Fibroblast of skin of left biceps (primary cell): Measurements from ENCODE around the gene SMCO2.

ENCODE experiments used
- DNase-seq, 2 experiments: peaks; one replicate each; pipeline ENCODE4 v3.0.0-alpha.2; 2013; ENCODE audit warnings: low read depth in 2 of 2

The SMCO2 gene

DNA sequence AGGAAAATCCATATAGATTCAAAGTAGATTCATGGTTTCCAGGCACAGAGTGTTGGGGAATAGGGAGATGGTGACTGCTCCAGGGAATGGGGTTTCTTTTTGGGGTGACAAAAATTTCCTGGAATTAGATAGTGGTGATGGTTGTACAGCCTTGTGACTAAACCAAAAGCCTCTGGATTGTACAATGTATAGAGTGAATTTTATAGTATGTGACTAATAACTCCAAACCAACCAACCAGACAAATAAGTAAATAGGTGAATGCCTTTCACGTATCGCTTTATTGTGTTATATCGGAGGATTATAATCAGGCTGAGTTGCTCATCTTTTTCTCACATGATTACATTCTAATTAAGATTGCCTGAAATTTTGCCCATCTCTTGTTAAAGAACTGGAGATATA is 52.8 kb downstream of the SMCO2 start:
- DNase-seq: no peak

DNA sequence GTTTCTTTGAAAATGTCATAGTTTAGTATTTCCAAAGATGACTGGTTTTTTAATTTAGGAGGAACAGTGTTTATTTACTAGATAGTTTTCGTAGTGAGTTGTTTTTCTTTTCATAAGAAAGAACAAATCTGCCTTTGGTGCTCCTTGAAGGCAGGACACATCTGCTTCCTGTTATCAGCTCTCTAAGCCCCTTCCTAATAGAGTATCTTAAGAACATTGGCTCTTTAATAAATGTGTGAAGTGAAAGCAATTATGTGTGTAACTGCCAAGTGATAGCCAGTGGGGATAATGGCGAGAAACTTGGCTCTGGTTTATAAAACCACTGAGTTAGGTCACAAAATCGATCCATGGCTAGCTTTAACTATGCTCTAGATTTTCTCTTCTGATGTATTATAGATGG is 54.0 kb downstream of the SMCO2 start:
- no peak for DNase-seq

DNA sequence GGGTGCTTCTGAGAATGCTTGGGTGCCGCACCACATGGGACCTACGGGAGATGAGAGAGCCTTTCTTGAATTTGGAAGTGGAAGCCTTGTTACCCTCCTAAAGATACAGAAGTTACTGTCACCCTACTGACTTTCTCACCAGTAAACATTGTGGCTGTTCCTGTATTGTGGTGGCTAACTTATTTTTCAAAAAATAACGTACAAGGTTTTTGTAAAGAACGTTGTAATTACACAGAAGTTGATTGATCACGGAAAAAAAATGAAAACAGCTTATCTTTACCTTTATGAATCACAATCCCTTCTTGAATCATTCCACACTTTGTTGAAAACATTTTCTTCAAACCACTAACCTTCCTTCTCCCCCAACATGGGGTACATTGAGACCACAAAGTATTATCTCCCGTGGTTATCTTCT is 55.5 kb downstream of the SMCO2 start:
- no peak for DNase-seq

DNA sequence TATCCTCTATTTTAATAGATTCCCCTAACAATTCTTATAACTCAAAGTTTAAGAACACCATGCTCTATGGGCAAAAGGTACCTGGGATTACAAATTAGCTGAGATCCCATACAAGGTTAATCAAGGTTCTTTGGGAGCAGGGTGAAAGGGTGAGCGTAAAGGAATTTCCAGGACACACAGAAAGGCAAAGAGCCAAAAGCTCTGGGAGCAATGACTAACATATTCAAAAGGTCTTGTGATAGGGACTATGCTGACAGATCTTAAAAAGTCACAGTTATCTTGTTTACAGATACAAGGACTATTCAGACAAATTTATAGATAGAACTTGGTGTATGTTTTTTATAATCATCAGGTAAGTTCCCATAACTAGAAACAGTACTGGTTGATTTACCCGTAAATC is 58.0 kb downstream of the SMCO2 start:
- no peak for DNase-seq

DNA sequence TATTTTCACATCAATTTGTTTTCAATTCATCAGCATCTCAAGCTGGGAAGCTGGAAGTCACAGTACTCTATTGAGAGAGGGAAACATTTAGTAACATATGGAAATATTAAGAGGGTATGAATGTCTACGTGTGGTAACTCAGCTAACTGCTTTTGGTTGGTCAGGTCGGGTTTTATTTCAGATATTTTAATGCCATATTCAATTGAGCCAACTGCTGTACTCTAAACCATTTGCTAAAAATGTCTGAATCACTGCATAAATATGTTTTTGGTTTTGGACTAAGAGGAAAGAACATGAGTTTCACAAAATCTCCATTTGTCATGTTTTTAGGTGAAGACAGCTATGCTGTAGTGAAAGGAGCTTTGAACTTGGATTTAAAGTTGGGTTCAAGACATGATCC is 58.6 kb downstream of the SMCO2 start:
- peak; percentile 91 to 93 for DNase-seq

DNA sequence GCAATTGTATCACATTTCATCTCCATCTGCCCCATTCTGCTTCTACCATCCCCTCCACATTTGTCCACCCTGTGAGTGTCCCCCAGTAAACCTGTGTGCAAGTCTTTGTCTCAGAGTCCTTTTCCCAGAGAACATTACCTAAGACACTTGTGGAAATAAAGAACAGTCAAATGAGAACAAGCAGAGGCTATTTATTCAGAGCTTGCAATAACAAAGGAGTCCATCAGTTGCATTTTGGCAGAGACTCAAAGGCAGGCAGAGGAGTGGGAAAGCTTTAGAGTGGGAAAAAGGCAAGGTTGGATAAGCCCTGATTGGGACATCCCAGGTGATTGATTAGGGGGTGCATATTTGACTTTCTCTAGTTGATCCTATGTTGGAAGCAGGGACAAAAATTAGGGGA is 59.2 kb downstream of the SMCO2 start:
- DNase-seq: no peak

DNA sequence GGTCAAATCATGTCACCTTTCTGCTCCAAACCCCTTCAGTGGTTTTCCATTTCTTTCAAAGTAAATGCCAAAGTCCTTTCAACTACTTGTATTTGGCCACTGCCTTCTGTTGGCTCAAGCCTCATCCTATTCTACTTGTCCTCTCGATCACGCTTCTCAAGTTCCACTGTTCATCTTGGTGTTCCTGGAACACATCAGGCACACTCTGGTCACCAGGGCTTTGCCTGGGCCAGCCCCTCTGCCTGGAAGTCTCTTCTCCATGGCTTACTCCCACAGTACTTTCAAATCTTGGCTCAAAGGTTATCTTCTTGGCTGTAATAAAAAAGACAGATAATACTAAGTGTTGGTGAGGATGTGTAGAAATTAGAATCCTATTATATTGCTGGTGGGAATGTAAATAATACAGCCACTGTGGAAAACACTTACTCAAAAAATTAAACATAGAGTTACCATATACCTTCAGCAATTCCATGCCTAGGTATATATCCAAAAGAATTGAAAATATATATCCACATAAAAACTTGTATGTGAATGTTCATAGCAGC is 60.2 kb downstream of the SMCO2 start:
- DNase-seq: no peak

DNA sequence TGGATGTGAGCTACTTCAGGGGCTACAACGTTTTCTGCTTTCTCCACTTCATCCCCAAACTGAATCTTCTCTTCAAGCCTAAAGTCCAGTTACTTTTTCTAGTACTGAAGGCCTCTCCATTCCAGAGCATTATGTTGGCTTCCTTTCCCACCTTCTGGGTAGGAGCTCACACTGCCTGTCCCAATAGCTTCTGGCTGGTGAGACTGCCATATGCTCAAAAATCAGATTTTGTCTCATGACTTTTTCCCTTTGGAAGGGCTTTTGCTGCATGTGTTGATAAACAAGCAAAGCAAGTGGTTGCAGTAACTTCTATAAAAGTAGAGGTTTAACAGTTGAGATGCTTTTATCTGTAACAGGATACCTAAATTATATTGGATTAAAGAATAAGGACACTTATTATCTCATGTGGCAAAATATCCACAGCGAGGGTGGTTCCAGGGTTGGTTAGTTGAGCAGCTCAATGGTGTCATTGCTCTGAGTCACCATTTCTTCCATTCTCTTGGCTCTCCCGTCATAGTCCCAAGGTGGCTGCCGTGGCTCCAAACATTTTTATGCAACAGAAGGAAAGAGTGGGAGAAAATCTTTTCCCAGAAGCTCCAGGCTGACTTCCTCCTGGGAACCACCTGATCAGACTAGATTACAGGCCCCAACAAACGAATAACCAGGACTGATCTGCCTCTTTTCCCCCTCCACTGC is 62.3 kb downstream of the SMCO2 start:
- DNase-seq: no peak

DNA sequence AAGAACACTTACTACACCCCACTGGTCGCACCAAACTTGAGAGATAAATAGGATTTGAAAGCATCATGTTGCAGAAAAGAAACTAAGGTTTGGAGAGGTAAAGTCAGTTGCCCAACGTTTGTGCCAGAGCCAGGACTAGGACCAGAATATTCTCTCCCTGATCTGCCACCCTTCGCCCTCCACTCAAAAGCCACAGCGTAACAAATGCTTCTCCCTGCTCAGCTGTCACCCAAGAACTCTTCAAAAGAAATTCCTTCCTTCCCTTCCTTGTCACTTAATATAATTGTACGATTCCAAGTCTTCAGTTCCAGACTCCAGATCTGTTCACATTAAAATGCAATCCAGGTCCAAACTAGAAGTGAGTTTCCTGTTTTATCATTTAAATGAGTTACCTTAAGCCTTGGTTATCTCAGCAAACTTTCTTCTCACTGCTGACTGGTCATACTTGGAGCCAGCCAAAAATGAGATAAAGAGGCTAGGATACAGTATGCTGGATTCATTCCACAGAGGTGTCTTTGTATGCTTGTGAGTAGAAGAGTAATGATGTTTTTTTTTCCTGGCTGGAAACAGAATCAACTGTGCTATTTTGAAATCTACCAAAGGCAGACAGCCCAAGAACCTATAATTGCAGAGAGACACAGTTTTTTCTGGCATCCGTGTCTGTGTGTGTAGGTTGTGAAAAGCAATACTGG is 64.6 kb downstream of the SMCO2 start:
- peak; percentile 48 to 49 for DNase-seq

DNA sequence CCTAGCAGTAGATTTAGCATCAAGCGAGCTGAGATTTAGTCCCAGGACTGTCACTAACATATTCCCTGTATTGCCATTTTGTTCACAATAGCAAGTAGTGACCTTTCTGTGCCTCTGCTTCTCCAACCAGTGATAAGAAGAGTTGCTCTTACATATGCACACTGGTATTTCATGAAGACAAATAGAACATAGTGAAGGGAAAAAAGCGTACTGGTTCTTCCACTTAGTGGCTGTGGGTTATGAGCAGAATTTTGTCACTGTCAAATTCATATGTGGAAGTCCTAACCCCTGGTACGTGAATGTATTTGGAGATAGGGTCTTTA is 65.1 kb downstream of the SMCO2 start:
- DNase-seq: no peak

DNA sequence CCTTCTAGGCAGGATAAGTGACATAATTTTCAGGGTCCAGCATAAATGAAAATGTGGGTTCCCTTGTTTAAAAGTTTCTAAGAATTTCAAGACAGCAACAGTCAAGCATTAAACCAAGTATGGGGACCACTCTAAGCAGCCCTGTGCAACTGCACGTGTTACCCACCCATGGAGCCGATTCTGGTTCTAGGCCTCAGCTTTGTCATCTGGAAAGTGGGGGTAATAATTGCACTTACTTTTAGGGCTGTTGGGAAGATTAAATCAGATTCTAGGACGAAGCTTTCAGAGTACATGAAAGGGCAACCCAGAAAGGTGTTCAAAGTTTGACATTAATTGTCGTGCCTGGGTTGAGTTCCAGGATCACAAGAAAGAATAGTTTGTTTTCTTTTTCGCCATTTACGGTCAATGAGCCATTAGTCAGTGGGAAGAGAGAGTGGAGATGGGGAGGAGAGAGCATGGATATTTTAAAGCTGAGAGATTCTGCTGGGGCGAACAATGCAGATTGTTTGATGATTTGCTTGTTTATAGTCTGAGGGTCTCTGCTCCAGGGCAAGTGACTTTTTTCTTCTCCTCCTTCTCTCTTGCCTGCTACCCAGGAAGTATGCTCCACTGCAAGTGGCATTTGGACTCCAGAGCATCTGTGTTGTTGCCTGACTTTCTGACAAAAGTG is 66.8 kb downstream of the SMCO2 start:
- no peak for DNase-seq

DNA sequence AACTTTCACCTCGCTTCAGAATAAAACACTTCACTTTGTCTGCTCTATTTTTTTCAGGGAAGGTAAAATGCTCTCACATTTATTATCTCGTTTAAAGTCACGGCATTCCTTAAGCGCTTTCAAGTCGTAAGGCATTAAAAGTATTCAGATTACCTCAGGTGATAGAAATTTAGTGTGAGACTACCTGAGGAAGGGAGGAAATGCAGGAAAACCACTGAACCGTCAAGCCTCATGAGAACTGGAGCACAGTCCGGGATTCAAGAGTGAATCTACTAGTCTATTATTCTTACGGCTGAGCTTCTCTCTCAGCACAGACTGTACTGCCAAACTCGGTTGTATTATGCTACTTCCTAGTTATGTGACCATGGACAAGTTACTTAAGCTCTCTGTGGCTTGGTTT is 69.1 kb downstream of the SMCO2 start:
- DNase-seq: no peak

DNA sequence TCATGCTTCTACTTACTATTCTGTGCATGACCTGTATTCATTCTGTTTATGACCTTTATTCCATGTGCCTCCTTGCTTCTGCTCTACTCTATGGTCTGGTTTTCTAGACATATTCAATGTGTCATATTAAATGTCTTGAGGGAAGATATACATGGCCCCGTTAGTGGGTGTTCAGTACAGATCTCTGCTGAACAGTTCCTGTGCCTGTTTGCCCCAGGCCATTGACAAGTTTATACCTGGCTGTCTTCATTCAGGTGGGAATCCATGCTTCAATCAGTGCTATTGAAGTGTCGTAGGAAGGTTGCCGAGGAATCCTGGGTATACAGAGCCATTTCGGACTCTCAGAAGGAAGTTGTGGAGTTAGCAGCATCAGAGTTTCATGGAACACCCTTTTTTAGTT is 70.1 kb downstream of the SMCO2 start:
- no peak for DNase-seq

DNA sequence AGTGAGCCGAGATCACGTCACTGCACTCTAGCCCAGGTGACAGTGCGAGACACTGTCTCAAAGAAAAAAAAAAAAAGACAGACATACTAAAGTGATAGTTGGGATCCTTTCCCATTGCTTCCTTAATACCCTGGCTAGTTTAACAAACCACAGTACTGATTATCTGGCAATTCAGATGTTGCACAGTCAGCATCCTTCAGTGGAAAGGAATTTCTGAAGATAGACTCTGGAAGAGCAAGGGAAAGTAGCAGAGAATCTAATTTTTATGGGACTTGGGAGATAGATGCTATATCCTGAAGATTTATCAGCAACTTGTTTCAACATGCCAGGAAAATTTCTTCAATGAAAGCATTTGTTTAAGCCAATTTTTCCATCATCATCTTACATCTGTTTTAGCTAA is 71.0 kb downstream of the SMCO2 start:
- DNase-seq: no peak

DNA sequence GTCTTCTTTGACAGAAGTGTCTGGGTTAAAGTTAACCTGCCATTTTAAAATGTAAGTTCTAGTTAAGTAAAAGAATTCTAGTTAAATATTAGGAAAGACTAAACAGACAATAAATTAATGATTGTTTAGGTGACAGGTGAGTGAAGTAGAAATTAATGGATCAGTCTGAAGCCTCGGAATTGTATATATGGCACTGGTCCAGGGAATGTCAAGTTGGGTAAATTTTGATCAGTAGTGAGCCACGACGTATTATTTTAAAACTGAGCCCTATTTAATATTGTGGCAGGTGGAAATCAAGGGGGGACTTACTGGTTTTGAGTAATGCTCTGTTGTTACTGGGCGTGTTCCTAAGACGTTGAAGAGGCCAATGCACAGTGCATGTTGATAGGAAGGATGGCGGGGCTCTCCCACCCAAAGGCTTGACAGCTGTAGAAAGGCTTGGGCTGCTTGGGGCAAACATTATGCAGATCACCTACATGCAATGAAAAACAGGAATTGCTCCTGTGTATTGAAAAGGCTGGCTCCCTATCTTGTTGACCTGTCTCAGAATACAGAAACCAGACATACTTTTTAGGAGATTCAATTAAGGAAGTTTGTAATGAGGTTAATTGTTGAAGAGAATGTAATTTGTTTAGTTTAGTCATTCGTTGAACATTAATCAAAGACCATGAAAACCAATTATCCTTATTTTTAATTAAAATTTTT is 71.6 kb downstream of the SMCO2 start:
- DNase-seq: no peak

DNA sequence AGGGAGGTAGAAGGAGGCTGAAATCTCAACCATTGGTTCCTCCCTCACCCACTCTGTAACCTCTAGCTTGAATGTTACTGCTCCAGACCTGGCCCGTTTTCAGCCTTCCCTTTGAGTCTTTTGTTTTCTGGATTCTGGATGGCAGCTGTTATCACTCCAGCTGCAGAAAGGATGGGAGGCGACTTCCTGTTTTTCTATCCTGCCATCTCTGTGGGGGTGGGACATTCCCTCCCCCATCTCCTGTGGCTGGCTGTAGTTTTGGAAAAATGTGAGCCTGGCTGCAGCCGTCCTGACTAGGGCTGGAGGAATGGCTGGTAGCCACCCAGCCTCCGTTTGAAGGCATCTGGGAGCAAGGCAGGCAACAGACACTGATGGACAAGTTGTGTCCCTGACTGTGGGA is 74.5 kb downstream of the SMCO2 start:
- DNase-seq: no peak

DNA sequence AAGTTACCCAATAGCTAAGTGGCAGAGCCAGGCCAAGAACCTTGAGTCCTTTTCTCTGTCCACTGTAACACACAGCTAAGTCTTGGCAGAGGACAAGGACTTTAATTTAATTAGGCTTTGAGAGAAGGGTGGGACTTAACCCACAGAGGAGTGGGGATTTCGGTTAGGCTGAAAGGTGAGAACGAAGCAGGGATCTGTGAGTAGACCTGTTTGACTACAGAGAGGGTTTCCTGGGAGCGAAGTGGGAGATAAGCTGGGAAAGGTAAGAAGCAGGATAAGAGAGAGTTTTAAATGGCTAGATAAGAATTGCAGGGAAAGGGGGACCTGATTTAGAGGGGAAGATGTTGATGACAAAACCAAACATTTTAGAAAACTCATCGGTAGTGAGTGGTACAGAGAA is 75.4 kb downstream of the SMCO2 start:
- DNase-seq: no peak

DNA sequence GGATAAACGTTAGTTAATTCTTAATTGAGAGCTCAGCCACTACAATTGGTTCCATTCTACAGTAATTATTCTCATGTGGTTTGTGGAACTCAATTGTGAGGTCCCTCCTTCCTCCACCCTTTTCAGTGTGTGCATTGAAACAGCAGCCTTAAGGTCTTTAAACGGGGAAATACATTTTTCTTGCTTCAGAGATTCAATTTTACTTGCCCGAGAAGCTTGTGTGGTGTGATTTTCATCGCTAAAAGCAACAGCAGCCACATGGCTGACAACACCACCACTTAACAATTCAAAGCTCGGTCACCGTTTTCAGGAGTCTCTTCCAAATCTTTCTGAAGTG is 76.7 kb downstream of the SMCO2 start:
- DNase-seq: no peak

DNA sequence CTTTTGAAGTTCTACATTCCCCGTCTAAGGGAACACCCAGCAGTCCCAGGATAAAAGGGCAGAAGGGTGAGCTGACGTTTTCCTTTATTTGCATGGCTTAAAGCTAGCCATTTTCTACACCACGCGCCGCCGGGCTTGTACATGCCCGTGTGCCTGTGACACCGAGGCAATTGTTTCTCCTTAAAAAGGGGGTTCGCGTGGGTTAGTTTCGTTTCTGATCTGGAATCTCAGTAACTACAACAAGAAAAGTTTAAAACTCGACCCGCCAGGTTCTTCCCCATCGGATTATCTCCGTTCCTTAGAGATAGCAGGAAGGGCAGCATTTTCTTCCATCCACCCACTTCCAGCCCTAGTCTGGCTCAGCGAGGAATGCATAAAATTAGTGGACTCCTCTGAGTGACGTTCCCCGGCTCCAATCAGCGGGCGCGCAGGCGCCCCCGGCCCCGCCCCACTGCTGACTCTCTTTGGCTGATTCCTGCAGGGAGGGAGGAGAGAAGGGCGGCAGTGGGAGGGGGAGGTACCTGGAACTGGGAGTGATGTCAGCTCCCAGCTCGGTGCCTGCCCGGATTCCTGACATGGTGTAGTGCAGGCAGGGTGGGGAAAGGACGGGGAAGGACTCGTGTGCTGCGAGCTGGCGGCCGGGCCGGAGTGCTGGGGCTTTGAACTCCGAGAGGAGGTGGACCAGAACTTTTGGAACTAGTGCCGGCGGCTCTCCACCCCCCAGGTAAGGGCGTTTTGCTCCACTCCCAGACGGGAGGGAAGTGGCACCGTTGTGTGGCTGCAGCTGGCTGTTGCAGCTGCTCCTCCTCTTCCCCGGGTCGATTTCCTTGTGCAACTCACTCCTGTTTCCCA is 77.3 kb downstream of the SMCO2 start, which contains the start of gene PPFIBP1:
Gene PPFIBP1 (plus strand): TSS at position 565 of the 852 bp plus-strand sequence. CDS start 109,191 bp downstream, outside the sequence.
- peak; percentile 95 to 97 for DNase-seq

DNA sequence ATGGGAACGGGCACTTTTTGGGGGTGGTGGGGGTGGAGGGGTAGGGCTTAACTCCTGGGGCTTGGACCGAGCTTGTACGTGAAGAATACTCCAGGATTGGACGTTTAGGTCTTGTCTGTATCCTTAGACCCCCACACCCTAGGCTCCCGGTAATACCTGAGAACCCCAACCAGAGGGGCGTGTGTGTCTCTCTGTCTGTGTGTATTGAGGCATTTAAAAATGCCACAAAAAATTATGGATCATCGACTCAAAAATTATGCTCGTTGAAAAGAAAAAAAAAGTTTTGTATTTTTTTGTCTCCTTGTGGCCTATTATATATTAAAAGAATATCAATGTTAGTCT is 77.9 kb downstream of the SMCO2 start:
- DNase-seq: no peak
